Ramos (cell line): ENCODE data around the gene ZNF600.
"Not testable (repeated sequence)": the region's sequence is repeated elsewhere in the genome, so short reads cannot be mapped to it uniquely, and the experiment has no call there.

Source experiments
- in situ Hi-C: fragments of 300-500 bp; cut with MboI; formaldehyde crosslinking; loops from one replicate; pipeline ENCODE4 v1.14.3; 2022; ENCODE audit warnings: low sequenced_read_pairs; ENCODE audit not compliant: unreplicated experiment

The ZNF600 gene

DNA sequence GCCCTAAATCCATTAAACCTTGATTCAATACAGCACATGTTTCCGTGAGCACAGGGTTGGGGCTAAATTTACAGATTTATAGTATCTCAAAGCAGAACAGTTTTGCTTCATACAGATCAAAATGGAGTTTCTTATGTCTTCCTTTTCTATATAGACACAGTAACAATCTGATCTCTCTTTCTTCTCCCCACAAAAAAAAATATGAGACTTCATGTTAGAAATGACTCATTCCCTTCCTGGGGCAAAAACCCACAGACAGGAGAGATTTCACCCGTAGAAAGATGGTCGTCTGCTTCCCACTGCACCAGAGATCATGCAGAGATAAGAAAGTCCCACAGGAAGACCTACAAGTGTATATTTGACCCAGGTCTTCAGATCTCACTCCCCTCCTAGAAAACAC is 44.1 kb downstream of the ZNF600 start:
- in situ Hi-C loops, result no loop called here

DNA sequence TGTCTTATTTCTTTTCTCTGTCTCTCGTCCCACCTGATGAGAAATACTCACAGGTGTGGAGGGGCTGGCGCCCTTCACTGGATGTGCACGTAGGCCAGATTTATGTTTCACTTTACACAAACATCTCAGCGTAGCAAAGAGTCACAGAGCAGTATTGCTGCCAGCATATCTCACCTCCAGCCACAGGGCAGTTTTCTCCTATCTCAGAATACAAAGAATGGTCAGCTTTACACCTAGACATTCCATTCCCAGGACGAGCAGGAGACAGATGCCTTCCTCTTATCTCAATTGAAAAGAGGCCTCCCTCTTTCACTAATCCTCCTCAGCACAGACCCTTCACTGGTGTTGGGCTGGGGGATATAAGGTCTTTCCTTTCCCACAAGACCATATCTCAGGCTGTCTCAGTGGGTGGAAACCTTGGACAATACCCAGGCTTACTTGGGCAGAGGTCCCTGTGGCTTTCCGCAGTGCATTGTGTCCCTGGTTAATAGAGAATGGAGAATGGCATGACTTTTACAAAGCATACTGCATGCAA is 44.6 kb downstream of the ZNF600 start:
- in situ Hi-C loops, result no loop called here

DNA sequence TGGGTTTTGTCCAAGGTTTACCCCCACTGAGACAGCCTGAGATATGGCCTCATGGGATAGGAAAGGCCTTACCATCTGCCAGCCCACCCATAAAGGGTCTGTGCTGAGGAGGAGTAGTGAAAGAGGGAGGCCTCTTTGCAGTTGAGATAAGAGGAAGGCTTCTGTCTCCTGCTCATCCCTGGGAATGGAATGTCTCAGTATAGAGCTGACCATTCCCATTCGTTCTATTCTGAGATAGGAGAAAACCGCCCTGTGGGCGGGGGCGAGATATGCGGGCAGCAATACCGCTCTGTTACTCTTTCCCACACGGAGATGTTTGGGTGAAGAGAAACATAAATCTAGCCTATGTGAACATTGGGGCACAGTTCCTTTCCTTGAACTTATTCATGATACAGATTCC is 45.2 kb downstream of the ZNF600 start:
- in situ Hi-C loops, result not testable (repeated sequence)

DNA sequence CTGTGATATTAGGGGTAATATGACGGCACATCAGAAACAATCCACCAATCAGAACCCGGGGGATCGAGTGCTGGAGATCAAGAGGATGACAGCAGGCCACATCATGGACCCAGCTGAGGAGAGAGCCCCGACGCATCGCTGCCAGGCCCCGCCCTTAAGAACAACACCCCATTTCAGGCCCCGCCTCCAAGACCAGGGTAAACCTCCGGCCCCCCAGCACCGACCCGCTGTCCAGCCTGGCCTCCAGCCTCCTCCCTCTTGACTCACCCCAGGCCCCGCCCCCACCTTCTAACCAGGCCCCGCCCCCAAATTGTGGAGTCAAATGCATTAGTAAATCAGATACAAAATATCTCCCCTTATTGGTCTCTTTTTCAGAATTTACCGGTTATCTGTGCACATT is 47.0 kb downstream of the ZNF600 start:
- in situ Hi-C loops, result no loop called here

DNA sequence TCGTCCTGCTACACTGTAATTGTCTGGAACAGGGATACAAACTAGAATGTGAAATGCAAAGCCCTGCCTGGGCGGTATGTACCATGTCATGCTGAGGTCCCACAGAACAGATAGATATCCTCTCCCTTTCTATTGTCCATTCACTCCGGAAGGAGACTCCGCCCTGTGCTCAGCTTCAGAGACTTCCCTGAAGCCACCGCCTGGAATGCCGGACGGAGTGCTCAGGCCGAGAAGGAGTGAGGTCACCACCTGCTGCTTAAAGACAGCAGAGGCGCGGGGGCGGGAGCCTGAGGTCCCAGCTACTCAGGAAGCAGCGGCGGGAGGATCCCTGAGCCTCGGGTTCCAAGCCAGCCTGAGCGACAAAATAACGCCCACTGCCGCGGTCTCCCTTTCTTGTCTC is 50.9 kb downstream of the ZNF600 start:
- in situ Hi-C loops, result no loop called here

DNA sequence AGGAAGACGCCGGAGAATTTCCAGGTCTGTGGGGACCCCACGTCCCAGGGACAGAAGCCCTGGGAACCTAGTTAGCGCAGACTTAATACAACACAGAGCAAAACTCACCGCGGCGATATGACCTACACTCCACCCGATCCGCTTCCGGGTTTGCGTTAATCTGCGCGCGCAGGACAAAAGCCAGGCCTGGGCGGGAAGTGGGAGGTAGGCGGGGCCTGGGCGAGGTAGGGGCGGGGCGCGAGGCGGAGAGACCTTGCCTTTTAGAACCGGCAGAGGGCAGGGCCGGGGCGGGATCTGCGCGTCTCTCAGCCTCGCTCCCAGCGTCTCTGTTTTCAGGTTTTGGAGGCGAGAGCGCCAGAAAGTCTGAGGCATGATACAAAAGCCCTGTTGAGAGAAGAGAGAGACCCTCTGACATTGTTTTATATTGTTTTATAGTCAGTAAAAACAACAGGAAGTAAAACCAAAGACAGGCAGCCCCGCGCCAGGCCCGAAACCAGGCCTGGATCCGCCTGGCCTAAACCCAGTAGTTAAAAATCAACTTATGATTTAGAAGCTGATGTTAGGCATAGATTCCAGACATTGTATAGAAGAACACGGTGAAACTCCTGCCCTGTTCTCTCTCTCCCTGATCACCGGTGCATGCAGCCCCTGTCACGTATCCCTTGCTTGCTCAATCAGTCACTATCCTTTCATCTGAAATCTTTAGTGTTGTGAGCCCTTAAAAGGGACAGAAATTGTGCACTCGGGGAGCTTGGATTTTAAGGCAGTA is 51.5 kb downstream of the ZNF600 start, which contains the start of gene ZNF611:
Gene ZNF611, minus strand, starts transcription at position 152 of the 769 bp plus-strand sequence. CDS start 19,150 bp downstream, outside the sequence.
- in situ Hi-C loops, result no loop called here

DNA sequence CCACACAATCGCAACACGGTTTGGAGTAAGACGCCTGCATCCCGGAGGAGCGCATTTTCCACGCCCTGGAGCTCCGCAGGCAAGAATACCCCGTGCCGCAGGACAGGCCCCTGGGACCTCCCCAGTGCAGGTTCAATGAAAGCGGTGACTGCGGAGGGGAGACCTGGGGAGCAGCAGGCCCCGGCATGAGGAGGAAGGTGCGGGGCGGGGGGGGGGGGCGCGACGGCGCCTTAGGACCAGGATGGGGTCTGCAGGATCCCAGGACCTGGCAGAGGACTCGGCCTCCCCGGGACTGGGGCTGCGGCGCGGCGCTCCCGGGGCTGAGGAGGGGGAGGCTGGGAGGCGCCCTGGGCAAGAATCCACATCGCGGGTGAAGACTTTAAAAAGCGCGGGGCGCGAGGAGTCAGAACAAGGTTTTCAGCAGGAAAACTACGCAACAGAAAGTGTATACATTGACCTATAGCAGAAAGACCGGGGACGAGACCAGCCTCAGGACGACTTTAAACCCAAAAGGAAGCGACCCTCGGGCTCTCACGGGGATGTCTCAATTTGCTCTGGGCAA is 52.2 kb downstream of the ZNF600 start:
- in situ Hi-C loops, result no loop called here

DNA sequence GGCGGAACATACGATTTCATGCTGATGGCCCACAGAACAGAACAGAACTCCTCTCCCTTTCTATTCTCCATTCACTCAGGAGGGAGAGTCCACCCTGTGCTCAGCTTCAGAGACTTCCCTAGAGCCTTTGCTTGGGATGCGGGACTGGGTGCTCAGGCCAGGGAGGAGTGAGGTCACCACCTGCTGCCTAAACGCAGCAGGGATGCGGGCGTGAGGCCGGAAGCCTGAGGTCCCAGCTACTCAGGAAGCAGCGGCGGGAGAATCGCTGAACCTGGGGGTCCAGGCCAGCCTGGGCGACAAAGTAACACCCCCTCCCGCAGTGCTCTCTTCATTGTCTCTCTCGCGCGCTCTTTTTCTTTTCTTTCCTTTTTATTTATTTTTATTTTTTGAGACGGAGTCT is 60.5 kb downstream of the ZNF600 start:
- in situ Hi-C loops, result not testable (repeated sequence)

DNA sequence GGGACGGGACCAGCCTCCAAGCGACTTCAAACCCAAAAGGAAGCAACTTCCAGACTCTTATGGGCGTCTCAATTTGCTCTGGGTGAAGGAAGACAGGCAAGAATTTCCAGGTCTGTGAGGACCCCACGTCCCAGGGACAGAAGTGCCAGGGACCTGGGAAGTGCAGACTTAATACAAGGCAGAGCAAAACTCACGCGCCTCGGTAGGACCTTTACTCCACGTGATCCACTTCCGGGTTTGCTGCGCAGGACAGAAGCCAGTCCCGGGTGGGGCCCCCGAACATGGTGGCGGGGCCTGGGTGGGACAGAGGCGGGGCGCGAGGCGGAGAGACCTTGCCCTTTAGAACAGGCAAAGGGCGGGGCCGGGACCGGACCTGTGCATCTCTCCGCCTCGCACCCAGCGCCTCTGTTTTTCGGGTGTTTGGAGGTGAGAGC is 61.0 kb downstream of the ZNF600 start:
- in situ Hi-C loops, result no loop called here

DNA sequence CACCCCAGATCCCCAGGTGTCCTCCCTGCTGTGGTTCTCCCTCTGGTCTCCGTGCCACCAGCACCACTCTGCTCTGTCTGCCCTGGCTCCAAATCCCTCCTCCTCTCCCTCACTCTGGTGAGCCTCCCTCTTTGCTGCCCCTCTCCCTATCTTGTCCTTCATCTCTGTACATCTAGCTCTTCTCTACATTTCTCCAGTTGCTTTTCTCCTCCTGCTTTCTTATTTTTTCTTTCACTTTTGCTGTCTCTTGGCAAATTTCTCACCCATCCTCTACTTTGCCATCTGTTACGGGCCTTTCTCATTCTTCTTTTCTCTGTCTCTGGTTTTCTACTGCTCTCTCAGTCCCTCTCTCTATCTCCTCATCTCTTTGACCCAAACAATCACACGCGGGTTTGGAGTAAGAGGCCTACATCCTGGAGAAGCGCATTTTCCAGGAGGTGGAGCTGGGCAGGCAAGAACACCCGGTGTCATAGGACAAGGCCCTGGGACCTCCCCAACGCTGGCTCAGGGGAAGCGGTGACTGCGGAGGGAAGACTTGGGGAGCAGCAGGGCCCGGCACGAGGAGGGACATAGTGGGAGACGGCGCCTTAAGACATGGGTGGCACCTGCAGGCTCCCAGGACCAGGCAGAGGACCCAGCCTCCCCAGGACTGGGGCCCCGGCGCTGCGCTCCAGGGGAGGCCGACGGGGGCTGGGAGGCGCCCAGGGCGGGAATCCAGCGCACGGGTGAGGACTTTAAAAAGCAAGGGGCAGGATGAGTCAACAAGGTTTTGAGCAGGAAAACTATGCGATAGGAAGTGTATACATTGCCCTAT is 61.7 kb downstream of the ZNF600 start:
- in situ Hi-C loops, result no loop called here

DNA sequence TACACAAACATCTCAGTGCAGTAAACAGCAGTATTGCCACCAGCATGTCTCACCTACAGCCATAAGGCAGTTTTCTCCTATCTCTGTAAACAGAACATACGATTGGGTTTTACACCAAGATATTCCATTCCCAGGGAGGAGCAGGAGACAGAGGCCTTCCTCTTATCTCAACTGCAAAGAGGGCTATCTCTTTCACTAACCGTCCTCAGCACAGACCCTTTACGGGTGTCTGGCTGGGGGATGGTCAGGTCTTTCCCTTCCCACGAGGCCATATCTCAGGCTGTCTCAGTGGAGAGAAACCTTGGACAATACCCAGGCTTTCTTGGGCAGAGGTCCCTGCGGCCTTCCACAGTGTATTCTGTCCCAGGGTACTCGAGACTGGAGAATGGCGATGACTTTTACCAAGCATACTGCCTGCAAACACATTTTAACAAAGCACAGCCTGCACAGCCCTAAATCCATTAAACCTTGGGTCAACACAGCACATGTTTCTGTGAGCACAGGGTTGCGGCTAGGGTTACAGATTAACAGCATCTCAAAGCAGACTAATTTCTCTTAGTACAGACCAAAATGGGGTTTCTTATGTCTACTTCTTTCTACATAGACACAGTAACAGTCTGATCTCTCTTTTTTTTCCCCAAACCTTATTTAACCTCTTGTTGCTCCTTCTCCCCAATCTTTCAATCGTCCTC is 62.5 kb downstream of the ZNF600 start:
- in situ Hi-C loops, result not testable (repeated sequence)

DNA sequence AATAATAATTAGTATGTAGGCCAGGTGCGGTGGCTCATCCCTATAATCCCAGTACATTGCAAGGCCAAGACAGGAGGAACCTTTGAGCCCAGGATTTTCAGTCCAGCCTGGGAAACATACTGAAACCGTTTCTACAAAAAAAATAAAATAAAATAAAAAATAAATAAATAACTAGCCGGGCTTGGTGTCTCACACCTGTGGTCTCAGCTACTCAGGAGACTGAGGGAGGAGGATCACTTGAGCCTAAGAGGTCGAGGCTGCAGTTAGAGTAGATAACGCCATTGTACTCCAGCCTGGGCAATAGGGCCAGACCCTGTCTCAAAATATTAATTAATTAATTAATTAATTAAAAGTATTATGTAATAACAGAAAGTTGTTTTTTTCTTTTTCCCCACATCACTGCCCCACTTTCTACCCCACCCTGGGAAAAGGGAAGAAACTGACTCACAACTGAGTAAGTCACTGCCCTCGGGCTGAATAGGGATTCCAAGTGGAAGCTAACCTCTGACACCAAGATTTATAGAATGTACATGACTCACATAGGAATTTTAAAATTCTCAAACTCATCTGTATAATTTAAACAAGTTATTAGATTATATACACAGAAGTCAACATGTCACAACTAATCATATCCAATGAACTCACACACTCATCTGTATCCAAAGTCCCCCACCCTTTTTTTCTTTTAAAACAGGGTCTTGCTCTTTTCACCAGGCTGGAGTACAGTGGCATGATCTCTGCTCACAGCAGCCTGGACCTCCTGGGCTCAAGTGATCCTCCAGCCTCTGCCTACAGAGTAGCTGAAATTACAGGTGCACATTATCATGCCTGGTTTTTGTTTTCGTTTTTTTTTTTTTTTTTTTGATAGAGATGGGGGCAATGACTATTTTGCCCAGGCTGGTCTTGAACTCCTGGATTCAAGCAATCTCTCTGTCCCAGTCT is 64.3 kb downstream of the ZNF600 start:
- in situ Hi-C loops, result no loop called here

DNA sequence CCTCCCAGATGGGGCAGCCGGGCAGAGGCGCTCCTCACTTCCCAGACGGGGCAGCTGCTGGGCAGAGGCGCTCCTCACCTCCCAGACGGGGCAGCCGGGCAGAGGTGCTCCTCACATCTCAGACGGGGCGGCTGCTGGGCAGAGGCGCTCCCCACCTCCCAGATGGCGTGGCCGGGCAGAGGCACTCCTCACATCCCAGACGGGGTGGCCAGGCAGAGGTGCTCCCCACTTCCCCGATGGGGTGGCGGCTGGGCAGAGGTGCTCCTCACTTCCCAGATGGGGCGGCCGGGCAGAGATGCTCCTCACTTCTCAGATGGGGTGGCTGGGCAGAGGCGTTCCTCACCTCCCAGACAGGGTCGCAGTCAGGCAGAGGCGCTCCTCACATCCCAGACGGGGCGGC is 66.0 kb downstream of the ZNF600 start:
- in situ Hi-C loops, result not testable (repeated sequence)

DNA sequence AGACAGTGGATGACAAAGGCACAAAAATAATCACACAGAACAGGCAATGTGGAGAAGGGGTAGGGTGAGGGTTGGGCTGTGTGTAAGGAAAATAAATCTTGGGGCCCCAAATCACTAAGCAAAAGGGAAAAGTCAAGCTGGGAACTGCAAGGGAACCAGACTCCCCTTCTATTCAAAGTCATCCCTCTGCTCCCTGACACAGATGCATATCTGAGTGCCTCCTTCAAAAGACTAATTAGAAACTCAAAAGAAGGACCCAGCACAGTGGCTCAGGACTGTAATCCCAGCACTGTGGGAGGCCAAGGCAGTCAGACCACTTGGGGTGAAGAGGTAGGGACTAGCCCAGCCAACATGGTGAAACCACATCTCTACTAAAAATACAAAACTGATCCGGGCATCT is 70.1 kb downstream of the ZNF600 start:
- in situ Hi-C loops, result no loop called here

DNA sequence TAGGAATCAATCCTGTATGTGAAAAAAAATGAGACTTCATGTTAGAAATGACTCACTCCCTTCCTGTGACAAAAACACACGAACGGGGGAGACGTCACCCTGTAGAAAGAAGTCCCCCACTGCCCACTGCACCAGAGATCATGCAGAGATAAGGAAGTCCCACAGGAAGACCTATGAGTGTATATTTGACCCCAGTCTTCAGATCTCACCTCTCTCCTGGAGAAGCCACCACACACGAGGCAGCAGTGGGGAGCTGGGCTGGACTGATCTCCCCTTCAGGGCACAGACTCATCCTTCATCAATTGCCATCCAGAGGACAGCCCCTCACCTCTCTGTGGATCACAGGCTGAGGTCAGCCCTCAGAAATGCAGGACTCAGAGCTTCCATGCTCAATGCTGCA is 70.7 kb downstream of the ZNF600 start:
- in situ Hi-C loops, result not testable (repeated sequence)

DNA sequence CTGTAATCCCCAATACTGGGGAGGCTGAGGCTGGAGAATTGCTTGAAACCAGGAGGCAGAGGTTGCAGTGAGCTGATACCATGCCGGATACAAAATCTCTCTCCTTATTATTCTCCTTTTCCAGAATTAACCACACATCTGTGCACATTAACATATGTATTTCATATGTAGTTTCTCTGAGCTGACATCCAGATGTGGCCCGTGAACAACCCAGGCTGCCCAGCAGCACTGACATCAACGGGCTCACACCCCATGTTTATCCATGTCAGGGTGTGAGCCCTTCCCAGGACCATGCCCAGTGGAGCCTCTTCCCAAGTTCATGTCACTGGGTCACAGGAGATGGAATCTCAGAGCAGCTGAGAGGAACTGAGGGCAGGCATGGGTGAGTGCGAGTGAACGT is 71.3 kb downstream of the ZNF600 start:
- in situ Hi-C loops, result not testable (repeated sequence)
